GM18517 (cell line): ENCODE results near the gene RHEX.
A peak's percentile ranks its signal among the peaks of the same experiment; 100 is the strongest.
"Not testable (repeated sequence)": the region's sequence is repeated elsewhere in the genome, so short reads cannot be mapped to it uniquely, and the experiment has no call there.

Experiments used
- ATAC-seq: cut with Tn5 transposase; IDR thresholded peaks from one replicate; pipeline ENCODE4 v1.9.1; 2021; ENCODE audit warnings: mild to moderate bottlenecking, moderate library complexity; ENCODE audit not compliant: unreplicated experiment

The RHEX gene

DNA sequence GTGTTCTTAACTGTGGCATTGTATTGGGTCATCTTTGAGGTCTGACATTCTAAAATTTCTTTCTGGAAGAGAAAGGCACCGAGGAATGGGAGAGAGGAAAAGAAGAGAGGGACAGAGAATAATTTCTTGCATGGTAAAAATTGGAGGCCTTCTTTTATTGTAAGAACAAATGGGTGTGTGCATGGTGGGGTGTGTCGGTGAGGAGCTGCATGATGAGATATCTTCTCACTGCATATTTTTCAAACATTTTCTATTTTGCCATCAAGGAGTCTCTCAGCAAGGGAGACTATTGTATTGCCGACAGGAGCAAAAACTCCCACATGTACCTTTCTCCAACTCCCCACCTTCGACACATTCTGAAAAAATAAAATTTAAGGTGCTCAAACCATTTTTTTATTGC lies 22.8 kb upstream of the RHEX start:
- ATAC-seq, result no peak

DNA sequence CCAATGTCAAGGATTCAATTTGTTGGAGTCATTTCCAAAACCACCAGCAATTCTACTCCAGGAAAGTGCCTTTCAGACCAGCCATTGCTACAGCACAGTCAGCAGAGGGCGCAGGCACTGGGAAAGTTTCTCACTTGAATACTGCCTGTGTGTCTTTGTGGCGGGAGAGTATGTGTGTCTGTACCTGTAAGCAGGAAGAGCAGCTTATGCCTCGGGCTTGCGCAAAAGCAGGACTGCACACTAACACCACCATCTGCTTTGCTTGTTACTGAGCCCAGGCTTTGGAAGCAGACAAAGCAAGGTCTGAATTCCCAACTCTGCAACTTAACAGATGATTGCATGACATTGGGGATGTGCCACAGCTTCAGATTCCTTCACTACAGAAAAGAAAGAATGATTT lies 22.3 kb upstream of the RHEX start:
- ATAC-seq, result peak; percentile 78

DNA sequence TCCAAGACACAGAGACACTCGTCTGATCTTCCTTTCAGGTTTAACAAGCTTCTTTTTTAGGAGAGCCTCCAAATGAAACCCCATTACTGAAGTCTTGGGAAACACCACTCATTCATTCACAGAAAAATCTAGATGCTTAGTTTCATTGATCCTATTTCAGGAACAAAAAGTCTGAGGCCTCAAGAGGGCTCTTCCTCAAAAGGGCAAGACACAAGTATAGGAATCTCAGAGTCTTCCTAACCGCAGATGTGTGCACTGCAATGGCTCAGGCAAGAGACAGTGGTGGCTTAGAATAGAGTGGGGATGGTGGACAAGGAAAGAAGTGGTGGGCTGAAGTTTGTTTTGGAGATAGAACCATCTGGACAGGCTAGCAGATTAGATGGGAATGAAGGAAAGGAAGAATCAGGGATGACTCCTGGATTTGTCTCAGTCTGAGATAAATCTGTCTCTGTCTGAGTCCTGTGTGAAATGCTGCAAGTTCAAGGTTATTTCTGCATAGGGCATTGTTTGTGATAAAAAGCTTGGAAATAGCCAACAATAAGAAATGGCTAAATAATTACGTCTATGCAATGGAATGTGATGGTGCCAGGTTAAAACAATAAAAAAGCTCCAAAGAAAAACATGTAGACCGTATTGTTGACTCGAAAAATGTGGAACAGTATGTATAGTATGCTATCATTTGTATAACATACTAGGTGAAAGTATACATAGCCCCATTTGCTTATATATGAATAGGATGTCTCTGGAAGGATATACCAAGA lies 20.4 kb upstream of the RHEX start:
- ATAC-seq, result no peak

DNA sequence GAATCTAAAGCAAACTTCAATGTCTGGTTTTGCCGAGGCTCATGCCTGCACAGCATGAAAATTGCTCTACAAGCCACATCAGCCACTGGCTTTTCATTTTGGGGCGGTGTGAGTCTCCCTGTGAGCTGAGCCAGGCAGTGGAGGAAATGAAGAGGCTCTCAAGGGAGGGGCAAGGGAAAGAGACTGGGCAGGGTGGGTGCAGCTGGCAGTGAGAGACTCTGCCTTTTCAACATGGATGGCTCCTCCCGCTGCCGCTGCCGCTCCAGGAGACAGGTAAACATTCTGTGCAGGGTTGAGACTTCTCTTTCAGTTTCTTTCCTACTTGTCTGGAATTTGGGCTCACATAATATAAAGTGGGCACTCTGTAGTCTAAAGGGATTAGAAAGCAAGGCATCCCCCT lies 17.9 kb upstream of the RHEX start:
- ATAC-seq, result no peak

DNA sequence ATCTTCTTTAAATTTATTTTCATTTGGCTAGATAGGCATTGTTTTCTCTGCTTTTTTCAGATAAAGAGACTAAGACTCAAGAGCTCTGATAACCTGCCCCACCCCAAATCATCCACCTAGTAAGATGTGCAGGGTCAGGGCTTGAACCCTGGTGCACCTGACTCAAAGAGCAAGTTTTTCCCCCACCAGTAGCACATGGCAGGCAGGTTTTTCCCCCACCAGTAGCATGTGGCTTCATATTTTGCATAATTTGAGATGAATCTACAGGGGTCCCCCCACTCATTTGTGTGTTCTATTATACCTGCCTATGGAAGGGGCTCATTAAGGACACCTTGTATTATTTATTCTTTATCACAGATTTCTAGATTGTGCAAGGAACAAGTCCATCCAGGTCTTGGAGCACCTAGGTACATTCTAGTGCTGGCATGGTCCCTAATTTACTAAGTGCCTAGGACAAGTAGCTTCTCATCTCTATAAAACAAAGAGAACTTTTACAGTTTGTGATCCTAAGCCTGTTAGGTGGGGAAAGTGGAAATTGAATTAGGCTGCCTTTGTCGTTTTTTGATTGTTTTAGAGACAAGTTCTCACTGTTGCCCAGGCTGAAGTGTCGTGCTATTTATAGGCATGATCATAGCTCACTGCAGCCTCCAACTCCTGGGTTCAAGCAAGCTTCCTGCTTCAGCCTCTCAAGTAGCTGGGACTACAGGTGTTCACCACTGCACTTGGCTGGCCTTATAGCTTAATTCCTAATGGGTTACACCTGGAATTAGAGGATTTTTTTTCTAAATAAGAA lies 16.1 kb upstream of the RHEX start:
- ATAC-seq, result no peak

DNA sequence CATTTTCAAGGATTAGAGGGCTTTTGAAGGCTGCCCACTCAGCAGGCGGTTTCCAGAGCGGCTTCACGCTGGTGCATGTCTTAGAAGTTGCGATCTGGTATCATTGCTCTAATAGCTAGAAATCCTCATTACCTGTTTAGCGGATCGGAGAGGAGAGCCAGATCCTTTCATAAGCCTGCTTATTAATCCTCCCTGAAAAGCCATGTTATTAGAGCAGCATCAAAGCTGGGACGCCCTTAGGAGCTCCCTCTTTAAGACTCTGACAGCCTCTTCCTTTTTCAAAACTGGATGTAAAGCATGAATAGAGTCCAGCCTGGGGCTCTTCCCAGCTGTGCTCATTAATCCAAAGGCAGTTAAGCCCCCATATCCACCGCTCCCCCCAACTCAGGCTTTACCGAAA lies 15.4 kb upstream of the RHEX start:
- ATAC-seq, result no peak

DNA sequence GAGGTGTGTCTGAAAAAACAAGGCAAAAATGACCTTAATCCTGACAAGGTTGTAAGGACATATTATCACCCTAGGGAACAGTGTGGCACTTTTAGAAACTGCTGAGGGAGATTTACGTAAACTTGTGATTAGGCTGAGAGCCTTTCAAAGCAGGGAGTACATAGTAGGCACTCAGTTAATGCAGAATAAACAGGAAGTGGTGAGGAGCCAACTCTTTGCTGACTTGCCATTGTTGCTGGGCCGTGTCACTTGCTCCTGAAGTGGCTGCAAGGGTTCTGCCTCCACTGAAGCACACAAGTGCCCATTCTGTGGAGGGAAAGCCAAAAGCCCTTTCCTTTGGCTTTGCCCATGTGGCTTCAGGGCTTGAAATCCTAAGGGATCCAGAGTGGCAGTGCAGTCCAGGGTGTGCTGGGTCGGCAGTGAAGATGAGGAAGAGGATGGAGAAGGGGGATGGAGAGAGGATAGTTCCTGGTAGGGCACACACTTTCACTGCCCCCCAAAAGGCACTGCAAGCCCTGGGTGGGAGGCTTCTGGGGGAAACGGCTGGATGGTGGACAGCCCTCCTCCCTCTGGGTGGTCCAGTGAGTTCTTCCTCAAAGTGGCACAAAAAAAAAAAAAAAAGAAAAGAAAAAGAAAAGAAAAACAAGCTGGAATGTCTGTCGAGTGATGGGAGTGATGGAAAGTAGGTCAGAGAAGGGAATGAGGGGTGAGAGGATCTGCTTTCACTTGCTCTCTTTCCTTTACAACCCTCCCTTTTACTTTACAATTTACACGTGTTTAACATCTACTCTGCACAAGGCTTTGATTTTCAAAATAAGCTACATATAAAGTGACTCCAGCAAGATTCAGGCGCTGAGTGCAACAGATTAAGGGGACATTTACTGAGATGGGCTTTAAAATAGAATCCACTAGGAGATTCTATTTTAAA lies 13.7 kb upstream of the RHEX start:
- ATAC-seq, result no peak

DNA sequence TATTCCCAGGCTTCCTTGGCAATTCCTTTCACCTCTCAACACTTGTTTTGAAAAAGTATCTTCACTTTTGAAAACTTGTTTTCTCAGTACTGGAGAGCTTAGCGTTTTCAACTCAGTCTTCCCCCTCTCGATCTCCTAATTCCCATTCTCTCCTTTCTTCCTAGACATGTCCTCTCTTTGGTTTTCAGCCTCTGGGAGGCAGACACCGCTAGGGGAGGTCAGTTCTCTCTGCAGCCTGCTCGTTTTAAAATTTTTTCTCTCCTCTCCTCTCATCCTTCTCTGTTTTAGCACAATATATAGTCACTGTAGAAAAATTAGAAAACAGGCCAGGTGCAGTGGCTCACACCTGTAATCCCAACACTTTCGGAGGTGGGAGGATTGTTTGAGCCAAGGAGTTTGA lies 12.6 kb upstream of the RHEX start:
- ATAC-seq, result no peak

DNA sequence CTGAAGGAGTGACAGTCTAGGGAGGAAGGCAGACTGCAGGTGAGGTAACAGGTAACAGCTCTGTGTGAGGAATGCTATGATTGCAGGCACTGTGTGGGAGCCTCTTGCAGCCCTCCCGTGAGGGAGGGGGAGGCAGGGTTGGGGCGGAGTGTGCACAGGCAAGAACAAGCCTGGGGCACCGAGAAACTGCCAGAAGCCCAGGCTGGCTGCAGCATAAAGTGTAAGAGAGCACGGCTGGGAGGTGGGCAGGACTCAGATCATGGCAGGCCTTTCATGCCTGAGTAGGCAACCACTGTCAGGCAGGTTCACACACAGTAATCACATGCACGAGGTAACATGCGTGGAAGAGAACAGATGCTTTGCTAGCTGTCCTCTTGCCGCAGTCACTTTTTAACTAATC lies 11.3 kb upstream of the RHEX start:
- peak; percentile 77 for ATAC-seq

DNA sequence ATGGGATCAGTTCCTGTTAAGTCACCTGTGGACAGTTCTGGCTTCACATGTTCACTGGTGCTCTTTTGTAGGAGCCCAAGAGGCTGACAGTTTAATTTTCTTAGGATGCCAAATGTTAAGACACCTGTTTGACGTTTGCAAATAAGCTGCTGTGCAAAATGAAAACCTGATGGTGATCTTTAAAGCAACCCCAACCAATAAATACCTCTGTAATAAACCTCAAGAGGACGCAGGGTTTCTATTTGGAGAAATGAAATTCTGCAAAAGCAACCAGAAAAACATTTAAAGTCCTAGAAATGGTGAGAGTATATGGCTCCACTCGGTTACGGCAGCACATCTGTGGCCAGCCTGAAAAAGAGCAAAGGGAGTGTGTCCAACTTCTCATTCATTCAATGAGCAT lies 5.7 kb upstream of the RHEX start:
- ATAC-seq, result no peak

DNA sequence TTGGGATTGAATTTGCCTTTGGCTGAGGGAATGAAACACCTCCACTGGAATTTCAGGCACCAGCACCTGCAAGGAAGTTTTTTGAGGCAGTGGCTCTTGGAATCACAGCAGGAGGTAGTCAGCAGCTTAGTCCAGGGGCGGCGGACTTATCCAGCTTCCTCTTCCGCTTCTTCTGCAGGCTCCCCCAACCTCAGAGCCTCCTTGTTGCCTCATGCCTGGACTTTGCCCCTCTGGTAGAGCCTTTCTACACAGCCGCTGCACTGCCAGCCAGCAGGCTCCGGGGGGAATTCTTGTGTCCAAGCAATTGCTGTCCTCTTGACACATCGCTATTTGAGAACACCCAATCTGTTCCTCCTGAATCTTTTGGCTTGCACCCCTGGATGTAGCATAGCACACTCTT lies 4.4 kb upstream of the RHEX start:
- no peak for ATAC-seq

DNA sequence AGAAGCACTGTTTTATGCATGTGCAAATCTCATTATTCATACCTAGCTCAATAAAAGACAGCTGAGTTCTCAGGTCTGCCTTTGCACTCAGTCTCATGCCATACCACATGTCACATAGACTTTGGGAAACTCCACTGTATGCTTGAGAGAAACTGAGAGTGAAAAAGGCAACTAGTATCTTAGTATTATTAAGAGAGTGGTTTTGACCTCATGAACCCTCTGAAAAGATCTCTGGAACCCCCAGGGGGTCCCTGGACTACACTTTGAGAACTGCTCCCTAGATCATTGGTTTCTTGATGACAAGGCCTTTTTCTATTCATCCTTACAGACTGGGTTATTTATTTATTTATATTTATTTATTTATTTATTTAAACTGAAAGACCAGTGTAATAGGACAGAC lies 3.7 kb upstream of the RHEX start:
- peak; percentile 49 for ATAC-seq

DNA sequence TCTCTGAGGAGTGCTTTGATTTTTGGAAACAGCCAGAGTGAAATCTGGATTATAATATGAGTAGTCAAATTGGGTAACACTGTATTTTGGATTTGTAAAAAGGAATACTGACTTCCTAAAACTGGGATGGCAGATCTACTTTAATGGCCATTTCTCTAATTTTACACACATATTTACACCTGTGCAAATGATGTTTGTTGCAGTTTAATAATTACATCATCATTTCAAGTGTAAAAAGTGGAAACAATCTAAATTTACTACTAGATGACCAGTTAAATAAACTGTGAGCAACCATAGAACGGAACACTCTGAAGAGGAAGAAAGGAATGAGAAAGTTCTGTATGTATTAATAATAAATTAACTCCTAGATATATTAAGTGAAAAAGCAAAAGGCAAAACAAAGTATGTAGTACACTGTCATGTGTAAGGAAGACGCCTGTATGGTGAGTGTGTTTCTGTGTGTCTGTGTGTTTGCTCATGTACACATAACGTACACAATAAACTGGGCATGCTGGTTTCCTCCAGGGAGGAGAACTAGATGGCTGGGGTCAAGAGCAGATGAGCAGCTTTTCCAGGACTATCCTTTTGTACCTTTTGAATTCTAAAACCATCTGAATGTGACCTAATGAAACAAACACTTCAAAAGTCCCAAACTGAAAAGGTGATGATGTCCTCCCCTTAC lies 2.9 kb upstream of the RHEX start:
- no peak for ATAC-seq

DNA sequence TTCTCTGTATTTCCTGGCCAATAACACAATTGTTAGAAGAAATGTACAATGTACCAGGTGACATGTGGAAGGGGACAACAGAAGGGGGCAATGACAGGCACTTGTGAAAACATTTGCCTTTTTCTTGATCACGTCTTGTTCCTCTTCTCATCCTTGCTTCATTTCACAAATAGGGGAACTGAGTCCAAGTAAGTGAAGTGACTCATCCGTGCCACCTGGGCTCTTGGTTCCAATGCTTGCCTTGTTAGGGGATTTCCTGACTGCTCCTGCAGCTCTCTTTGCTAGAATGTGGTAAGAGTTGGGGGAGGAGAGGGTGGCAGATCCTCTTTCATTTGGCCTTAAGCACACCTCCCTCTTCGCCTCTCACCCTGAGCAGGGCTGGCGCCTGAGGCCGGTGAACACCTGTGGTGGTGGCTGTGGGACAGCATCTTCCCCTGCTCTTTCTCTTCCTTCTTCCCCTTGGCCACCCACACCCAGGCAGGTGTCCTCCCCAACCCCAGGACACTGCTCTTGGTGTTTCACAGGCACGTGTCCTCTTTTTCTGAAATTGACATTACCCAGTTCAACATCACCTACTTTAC lies 2.2 kb upstream of the RHEX start:
- ATAC-seq, result peak; percentile 80

DNA sequence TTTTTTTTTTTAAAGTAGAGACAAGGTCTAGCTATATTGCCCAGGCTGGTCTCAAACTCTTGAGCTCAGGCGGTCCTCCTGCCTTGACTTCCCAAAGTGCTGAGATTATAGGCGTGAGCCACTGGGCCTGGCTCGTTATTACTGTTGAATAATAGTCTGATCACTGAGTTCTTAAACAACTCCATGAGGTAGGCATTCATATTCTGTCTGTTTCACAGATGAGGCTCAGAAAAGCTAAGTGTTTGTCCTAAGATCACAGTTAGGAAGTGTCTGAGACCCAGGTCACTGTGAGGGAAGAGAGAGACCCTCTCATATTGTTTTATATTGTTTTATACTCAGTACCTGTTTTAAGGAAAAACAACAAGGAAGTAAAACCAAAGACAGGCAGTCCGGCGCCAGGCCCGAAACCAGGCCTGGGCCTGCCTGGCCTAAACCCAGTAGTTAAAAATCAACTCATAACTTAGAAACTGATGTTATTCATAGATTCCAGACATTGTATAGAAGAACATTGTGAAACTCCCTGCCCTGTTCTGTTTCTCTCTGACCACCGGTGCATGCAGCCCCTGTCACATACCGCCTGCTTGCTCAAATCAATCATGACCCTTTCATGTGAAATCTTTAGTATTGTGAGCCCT lies 625 bp upstream of the RHEX start:
- ATAC-seq, result not testable (repeated sequence)

DNA sequence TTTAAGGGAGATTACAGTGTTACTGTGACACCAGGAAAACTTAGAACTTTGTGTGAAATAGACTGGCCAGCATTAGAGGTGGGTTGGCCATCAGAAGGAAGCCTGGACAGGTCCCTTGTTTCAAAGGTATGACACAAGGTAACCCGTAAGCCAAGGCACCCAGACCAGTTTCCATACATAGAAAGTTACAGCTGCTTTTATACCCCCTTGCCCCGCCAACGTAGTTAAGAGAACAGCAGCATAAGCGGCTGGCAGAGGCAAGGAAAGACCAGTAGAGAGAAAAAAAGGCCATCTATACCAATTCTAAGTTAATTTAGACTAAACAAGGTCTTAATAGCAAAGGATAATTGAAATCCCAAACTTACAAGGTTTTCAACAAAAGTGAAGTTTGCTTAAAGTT lies 643 bp downstream of the RHEX start:
- not testable (repeated sequence) for ATAC-seq

DNA sequence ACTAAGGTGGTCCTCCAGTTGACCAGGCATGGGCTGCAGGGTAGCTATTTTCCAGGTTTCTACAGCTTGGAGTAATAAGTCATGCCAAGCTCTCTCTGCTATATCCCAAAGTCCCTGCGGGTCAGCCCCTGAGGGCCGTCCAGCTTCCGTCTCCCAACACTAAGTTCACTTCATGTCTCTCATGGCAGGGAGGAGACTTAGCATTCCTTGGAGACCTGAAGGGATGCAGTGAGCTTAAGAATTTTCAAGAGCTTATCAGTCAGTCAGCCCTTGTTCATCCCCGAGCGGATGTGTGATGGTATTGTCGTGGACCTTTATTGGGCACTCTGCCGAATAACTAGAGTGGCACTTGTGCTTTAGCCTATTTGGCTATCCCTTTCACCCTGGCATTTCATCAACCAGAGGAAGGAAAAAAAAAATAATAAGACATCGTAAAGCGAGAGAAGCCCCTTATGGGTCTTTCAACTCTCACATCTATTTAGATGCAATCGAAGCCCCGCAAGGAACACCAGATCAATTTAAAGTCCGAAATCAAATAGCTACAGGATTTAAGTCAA lies 2.2 kb downstream of the RHEX start:
- ATAC-seq, result not testable (repeated sequence)

DNA sequence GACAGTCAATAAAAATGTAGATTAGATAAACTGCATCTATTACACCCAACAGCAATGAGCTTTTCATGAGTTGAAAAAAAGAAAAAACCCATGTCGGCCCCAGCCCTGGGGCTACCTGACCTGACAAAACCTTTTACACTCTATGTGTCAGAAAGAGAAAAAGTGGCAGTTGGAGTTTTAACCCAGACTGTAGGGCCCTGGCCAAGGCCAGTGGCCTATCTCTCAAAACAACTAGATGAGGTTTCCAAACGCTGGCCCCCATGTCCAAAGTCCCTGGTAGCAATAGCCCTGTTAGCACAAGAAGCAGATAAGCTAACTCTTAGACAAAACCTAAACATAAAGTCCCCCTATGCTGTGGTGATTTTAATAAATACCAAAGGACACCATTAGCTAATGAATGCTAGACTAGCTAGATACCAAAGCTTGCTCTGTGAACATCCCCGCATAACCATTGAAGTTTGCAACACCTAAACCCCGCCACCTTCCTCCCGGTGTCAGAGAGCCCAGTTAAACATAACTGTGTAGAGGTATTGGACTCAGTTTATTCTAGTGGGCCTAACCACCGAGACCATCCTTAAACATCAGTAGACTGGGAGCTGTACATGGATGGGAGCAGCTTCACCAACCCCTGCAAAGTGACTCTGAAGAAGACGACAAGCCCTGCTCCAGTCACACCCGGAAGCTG lies 2.8 kb downstream of the RHEX start:
- ATAC-seq, result not testable (repeated sequence)

DNA sequence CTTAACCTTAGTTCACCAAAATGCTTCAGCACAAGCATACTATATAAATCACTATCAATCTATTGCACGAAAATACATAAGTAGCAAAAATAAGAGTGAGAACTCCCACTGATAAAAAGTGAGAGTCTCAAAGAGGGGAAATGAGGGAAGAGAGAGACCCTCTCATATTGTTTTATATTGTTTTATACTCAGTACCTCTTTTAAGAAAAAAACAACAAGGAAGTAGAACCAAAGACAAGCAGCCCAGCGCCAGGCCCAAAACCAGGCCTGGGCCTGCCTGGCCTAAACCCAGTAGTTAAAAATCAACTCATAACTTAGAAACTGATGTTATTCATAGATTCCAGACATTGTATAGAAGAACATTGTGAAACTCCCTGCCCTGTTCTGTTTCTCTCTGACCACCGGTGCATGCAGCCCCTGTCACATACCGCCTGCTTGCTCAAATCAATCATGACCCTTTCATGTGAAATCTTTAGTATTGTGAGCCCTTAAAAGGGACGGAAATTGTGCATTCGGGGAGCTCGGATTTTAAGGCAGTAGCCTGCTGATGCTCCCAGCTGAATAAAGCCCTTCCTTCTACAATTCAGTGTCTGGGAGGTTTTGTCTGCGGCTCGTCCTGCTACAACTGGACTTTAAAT lies 5.4 kb downstream of the RHEX start:
- ATAC-seq, result not testable (repeated sequence)
